Parathyroid adenoma (tissue), 2 donors: Measurements from ENCODE around the gene BNC1.

Experiments
- H2AFZ ChIP-seq: fragments of 300-600 bp; sonication (generic); one replicate; pipeline ENCODE4 v1.7.0; 2017; ENCODE audit warnings: antibody characterized with exemption, mild to moderate bottlenecking
- H3K27ac ChIP-seq: fragments of 300-600 bp; sonication (generic); one replicate; pipeline ENCODE4 v1.7.0; 2017
- H3K27me3 ChIP-seq: fragments of 300-600 bp; sonication (generic); one replicate; pipeline ENCODE4 v1.7.0; 2017; ENCODE audit warnings: low read length; ENCODE audit not compliant: control insufficient read depth, insufficient read depth
- H3K36me3 ChIP-seq: fragments of 300-600 bp; sonication (generic); one replicate; pipeline ENCODE4 v1.7.0; 2017; ENCODE audit warnings: low read length; ENCODE audit not compliant: control insufficient read depth, insufficient read depth
- H3K4me1 ChIP-seq: fragments of 300-600 bp; sonication (generic); one replicate; pipeline ENCODE4 v1.7.0; 2017; ENCODE audit warnings: control low read depth
- H3K4me2 ChIP-seq: fragments of 300-600 bp; sonication (generic); one replicate; pipeline ENCODE4 v1.7.0; 2017; ENCODE audit warnings: low read length
- H3K4me3 ChIP-seq: fragments of 300-600 bp; sonication (generic); one replicate; pipeline ENCODE4 v1.7.0; 2017; ENCODE audit warnings: low read depth, low read length
- H3K79me2 ChIP-seq: fragments of 300-600 bp; sonication (generic); one replicate; pipeline ENCODE4 v1.7.0; 2017; ENCODE audit warnings: control low read depth
- H3K9ac ChIP-seq: fragments of 300-600 bp; sonication (generic); one replicate; pipeline ENCODE4 v1.7.0; 2017; ENCODE audit warnings: mild to moderate bottlenecking
- H3K9me3 ChIP-seq: fragments of 300-600 bp; sonication (generic); one replicate; pipeline ENCODE4 v1.7.0; 2017; ENCODE audit warnings: low read length; ENCODE audit not compliant: control insufficient read depth
- TF ChIP-seq, protein P1 (sequence below): fragments of 300-600 bp; sonication (generic); IDR thresholded peaks from one replicate; pipeline ENCODE4 v1.7.0; 2017; ENCODE audit warnings: antibody characterized with exemption, mild to moderate bottlenecking
- donor health status: primary hyperparathyroidism.

Gene BNC1

DNA sequence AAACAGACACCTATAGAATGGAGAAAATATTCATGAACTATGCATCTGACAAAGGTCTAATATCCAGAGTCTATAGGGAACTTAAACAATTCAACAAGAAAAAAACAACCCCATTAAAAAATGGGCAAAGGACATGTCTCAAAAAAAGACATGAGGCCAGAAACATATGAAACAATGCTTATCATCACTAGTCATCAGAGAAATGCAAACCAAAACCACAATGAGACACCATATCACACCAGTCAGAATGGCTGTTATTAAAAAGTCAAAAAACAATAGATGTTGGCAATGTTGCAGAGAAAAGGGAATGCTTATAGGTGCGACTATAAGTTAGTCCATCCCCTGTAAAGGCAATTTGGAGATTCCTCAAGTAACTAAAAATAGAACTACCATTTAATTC, 65.4 kb downstream of the BNC1 start:
- Histone ChIP-seq H3K4me1 (no peaks in the 10 kb centered on the region), H3K27me3 (no peaks in the 10 kb centered on the region), H3K9ac (no peak overlapping the region), H3K4me3 (no peak overlapping the region), H3K4me2 (no peak overlapping the region), H3K36me3 (no peaks in the 10 kb centered on the region), H3K27ac (no peak overlapping the region), H3K79me2 (no peaks in the 10 kb centered on the region), H3K9me3 (no peaks in the 10 kb centered on the region), H2AFZ (no peak overlapping the region)
- TF ChIP-seq, protein P1, sequence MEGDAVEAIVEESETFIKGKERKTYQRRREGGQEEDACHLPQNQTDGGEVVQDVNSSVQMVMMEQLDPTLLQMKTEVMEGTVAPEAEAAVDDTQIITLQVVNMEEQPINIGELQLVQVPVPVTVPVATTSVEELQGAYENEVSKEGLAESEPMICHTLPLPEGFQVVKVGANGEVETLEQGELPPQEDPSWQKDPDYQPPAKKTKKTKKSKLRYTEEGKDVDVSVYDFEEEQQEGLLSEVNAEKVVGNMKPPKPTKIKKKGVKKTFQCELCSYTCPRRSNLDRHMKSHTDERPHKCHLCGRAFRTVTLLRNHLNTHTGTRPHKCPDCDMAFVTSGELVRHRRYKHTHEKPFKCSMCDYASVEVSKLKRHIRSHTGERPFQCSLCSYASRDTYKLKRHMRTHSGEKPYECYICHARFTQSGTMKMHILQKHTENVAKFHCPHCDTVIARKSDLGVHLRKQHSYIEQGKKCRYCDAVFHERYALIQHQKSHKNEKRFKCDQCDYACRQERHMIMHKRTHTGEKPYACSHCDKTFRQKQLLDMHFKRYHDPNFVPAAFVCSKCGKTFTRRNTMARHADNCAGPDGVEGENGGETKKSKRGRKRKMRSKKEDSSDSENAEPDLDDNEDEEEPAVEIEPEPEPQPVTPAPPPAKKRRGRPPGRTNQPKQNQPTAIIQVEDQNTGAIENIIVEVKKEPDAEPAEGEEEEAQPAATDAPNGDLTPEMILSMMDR: no peak

DNA sequence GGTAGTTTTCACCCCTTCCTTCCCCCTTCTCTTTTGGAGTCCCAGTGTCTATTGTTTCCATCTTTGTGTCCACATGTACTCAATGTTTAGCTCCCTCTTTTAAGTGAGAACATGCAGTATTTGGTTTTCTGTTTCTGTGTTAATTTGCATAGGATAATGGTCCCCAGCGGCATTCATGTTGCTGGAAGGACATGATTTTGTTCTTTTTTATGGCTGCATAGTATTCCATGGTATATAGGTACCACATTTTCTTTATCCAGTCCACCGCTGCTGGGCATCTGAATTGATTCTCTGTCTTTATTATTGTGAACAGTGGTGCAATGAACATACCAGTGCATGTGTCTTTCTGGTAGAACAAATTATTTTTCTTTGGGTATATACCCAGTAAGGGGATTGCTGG, 69.2 kb downstream of the BNC1 start:
- Histone ChIP-seq H3K79me2 (no peaks in the 10 kb centered on the region), H3K27ac (no peak overlapping the region), H3K9ac (no peak overlapping the region), H3K9me3 (no peaks in the 10 kb centered on the region), H3K4me2 (no peak overlapping the region), H3K4me3 (no peak overlapping the region), H3K36me3 (no peaks in the 10 kb centered on the region), H3K27me3 (no peaks in the 10 kb centered on the region), H3K4me1 (no peaks in the 10 kb centered on the region), H2AFZ (no peak overlapping the region)
- TF ChIP-seq, protein P1: no peak

DNA sequence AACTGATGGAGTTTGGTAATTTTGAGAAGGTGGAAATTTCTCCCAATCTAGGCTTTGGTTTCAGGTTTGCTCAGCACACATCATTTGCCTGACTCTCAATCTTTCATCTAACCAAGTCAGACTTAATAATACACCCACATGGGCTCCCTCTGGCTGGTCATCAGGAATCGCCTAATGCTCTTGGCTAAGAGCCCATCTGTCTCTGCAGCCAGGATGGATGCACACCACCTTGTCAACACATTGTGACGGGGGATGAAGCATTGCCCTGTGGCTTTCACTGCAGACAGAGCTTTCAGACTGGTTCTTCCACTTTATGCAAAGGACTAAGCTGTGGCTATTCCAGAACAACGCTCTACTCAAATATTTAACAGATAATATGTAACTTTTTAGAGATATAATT, 73.8 kb downstream of the BNC1 start:
- Histone ChIP-seq H3K36me3 (no peaks in the 10 kb centered on the region), H3K9me3 (no peaks in the 10 kb centered on the region), H3K27ac (no peak overlapping the region), H2AFZ (no peak overlapping the region), H3K27me3 (no peaks in the 10 kb centered on the region), H3K4me1 (no peaks in the 10 kb centered on the region), H3K4me3 (no peak overlapping the region), H3K9ac (no peak overlapping the region), H3K4me2 (peak overlapping the region; percentile 30), H3K79me2 (no peaks in the 10 kb centered on the region)
- TF ChIP-seq, protein P1: no peak

DNA sequence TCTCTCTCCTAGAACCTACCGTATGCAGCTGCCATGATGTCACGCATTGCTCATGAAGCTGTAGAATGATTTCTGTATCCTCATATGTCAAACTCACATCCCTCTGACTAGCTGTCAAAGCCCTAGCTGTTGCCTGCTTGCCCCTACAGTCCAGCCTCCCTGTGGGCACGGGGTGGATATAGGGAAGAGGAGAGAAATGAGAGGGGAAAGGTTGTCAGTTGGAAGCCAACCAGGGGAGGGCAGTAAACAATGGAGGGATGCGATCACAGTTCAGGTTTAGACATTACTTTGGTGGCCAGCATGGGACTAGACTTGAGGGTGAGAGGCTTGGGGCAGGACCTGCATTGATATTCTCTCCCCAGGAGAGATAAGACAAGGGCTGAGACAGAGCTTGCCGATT, 75.1 kb downstream of the BNC1 start:
- Histone ChIP-seq H2AFZ (no peak overlapping the region), H3K36me3 (no peaks in the 10 kb centered on the region), H3K4me2 (no peak overlapping the region), H3K4me1 (no peaks in the 10 kb centered on the region), H3K79me2 (peaks cover 2% of the 10 kb centered on the region), H3K9ac (no peak overlapping the region), H3K4me3 (no peak overlapping the region), H3K27me3 (no peaks in the 10 kb centered on the region), H3K9me3 (no peaks in the 10 kb centered on the region), H3K27ac (no peak overlapping the region)
- TF ChIP-seq, protein P1: no peak

DNA sequence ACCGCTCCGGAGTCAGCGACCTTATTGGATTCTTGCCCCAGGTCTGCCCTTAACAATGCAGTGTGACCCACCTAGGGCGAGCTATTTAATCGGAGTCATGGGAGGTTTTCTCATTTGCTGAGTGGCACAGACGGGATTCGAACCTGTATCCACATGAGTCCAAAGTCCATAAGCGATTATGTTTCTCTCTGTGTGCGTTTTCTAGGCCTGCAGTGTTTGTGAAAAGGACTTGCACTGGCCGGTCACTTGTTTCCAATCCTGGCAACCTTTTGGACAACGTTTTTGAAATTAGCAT, 76.2 kb downstream of the BNC1 start:
- peak overlapping the region; percentile 66 for H3K27ac ChIP-seq

More for the DNA sequence above, 76.2 kb downstream of the BNC1 start:
- H3K27me3 ChIP-seq: no peaks in the 10 kb centered on the region
- H3K9ac ChIP-seq: no peak overlapping the region
- TF ChIP-seq, protein P1: no peak
- H3K9me3 ChIP-seq: no peaks in the 10 kb centered on the region
- H3K4me3 ChIP-seq: peak overlapping the region; percentile 58
- peak overlapping the region; percentile 68 for H2AFZ ChIP-seq
- no peaks in the 10 kb centered on the region for H3K36me3 ChIP-seq
- H3K79me2 ChIP-seq: peaks cover 2% of the 10 kb centered on the region
- peak overlapping the region; percentile 73 for H3K4me2 ChIP-seq
- H3K4me1 ChIP-seq: no peaks in the 10 kb centered on the region
